NCI-H2029 treated with DMSO at 0.1 percent for 48 hours (cell line): Measurements from ENCODE around the gene SHROOM1.
"Not testable (repeated sequence)": the region's sequence is repeated elsewhere in the genome, so short reads cannot be mapped to it uniquely, and the experiment has no call there.

Source experiments
- DNase-seq: peaks from one replicate; lab custom pipeline; 2025; lab: John Stamatoyannopoulos, UW

Gene SHROOM1

GRCh38 chr5:132805872-132806271 lies 24.6 kb downstream of the SHROOM1 start:
- not testable (repeated sequence) for DNase-seq

GRCh38 chr5:132804219-132804618 lies 26.2 kb downstream of the SHROOM1 start:
- not testable (repeated sequence) for DNase-seq

DNA sequence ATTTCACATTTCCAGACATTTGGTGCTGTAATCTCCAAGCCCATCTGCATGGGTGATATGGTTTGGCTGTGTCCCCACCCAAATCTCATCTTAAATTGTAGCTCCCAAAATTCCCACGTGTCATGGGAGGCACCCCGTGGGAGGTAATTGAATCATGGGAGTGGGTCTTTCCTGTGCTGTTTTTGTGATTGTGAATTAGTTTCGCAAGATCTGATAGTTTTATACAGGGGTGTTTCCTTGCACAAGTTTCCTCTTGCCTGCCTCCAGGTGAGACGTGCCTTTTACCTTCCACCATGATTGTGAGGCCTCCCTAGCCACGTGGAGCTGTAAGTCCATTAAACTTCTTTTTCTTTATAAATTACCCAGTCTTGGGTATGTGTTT lies 27.8 kb downstream of the SHROOM1 start:
- not testable (repeated sequence) for DNase-seq

- DNase-seq: no peak
Measured at GRCh38 chr5:132802044-132802684, 28.3 kb downstream of the SHROOM1 start.

DNA sequence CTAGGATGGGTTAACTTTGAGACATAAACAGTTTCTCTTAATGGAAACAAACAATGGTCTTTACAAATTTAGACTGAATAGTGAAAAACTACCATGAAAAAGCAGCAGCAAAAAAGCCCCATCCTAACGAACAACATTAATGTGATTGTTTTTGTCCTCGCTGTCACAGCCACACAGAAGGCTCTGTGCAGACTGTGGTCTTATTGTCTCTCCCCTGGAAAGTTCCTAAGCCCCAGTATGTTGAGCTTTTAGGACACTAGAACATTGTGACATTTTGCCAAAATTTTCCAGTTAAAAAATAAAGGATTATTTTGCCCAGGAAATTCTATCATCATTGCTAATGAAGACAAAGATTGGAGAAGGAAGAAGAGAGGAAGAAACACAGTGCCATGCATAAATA lies 29.9 kb downstream of the SHROOM1 start:
- DNase-seq: no peak

DNA sequence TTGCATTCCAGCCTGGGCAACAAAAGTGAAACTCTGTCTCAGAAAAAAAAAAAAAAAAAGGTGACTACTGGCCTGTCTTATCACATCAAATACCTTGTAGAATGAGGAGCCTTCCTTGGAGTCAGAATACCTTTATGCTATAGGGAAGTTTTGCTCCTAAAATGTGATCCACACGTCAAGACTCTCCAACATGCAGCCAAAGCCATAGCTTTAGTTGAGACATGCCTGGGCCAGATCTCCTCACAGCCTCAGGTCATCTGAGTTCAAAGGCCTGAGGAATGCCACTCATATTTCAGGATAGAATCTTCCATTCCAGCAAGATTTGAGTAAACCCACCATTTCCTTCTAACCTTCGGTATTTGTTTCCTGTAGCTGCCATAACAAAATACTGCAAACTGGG lies 31.1 kb downstream of the SHROOM1 start:
- DNase-seq: no peak

- DNase-seq: no peak
Measured at GRCh38 chr5:132797651-132798050, 32.8 kb downstream of the SHROOM1 start.

- no peak for DNase-seq
Measured at GRCh38 chr5:132791026-132791425, 39.4 kb downstream of the SHROOM1 start.

- DNase-seq: no peak
Measured at GRCh38 chr5:132790201-132790865, 40.1 kb downstream of the SHROOM1 start.

GRCh38 chr5:132788990-132789886 lies 41.2 kb downstream of the SHROOM1 start:
- no peak for DNase-seq

DNA sequence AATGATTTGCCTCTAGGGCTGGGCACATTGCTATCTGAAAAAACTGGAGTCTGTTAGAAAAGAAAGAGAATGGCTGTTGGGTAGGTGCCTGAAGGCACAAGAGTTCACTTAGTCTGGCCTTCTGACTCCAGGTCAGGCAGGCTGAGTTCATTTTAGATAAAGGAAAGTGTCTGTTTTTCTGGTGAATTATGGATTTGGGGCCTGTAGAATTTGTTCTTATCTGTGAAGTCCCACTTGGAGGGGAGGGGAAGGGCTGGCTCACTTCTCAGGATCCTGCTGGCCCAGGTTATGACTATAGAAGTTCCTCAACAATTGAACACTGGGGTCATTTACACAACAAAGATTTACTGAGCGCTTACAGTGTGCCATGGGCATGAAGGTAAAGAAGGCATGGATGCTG lies 41.9 kb downstream of the SHROOM1 start:
- no peak for DNase-seq

DNA sequence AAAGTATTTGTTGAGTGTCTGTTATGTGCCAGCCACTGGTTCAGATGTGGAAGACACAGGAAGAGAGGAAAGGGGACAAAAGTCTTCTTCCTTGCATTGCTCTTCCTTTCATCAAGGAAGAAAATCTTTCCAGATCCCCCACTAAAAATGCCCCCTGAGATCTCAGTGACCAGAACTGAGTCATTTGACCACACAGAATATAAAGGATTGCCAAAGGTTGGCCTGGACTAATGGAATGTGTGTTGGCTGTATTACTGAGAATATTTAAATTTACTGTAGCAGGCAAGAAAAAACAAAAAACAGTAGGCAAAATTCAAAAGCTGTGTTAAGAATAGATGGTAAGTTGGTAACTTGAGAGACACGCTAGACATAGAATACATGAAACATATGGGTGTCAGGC lies 43.4 kb downstream of the SHROOM1 start:
- DNase-seq: no peak

DNA sequence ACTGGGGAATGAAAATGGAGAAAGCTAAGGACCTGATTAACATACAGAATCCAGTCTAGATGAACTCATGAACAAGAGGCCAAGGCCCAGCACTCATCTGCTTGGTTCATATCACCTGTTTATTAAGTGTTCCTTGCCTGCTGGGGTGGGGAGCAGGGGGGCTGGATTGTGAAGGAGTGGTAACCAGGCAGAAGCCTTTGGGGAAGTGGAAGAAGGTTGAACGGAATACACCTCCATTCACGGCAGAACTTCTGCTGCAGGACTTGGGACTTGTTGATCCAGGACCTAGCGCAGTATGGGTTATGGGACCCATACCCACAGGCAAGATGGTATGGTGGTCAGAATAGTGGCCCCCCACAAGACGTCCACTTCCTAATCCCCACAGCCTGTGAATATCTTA lies 44.6 kb downstream of the SHROOM1 start:
- DNase-seq: no peak

DNA sequence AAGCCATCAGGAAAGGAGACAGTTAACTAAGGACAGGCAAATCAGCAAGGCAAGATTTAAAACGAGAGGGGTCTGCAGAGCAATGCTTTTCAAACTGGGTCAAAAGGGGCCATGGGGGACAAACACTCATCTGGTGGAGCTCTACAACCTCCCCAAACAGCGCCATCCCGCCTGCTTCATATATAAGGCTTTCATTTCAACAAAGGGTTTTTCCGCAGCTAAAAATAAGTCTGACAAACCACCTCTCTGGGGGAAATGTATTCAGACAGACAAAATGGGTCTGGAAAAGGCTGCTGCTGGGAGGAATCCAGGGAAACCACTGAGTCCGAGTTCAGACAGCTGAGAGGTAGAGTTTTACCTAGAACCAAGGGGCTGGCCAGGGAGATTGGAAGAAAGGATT lies 45.1 kb downstream of the SHROOM1 start:
- DNase-seq: no peak

GRCh38 chr5:132782101-132782500 lies 48.3 kb downstream of the SHROOM1 start:
- DNase-seq: no peak

DNA sequence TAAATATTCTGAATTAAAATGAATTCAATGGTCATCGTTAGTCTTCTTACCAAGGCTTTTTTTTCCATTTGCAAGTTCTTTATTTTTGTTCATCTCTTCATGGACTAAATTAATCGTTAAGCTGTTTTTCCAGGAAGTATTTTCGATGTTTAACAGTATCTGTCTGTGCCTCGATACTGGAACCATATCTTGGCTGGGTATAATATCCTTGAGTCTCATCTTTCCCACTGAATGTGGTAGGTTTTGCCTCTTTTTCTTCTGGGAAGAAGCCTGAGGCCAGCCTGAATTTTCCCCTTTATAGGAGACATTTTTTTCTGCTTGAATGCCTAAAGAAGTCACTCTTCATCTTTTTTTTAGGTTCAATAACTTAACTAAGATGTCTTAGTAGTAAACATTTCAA lies 49.4 kb downstream of the SHROOM1 start:
- no peak for DNase-seq

DNA sequence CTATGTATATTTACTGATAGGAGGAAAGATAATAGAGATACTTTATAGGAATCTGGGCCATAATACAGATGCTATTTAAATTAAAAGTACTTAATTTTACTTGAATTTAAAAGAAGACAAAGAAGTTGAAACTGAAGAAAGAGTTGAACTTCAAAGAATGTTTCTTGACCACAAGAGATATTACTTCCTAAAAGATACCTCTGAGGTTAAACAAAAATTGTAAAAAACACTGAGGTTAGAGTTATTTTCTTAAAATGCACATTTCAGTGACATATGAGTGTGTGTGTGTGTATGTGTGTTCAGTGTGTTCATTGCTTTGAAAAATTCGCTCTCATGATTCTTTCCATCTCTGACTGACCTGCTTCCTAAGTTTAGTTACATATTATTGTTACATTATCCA lies 49.9 kb downstream of the SHROOM1 start:
- no peak for DNase-seq

DNA sequence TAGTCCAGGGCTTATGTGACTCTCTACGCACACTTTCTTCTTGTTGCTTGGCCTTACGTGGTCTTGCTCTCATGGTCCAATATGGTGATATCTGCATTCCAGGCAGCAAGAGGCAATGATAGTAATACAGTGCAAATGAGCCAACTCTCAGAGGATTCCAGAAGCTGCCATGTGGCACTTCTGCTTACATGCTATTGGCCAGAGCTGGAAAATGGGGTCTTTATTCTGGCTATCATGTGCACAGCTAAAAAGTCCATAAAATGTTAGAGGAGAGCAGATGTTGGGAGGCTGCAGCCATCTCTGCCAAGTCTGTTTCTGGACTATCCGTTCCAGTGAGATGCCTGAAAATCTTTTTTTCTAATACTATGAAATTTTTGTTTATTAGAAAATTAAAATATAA lies 50.5 kb downstream of the SHROOM1 start:
- no peak for DNase-seq

DNA sequence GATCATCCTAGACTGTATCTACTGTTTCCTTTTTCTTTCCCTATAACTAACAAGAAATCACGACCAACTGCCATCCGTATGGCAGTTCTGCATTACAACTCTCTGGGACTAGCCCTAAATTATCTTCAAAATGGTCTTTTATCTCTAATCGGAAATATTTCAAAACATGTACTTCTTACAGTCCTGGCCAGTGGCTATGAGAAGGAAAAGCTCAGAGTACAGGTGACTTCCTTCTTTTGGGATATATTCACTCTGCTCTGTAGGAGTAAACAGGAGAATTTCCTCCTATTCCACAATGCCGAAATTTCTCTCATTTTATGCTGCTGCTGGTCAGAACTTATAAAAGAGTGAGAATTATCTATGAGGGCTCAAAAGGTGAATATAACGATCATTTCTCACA lies 51.6 kb downstream of the SHROOM1 start:
- no peak for DNase-seq

DNA sequence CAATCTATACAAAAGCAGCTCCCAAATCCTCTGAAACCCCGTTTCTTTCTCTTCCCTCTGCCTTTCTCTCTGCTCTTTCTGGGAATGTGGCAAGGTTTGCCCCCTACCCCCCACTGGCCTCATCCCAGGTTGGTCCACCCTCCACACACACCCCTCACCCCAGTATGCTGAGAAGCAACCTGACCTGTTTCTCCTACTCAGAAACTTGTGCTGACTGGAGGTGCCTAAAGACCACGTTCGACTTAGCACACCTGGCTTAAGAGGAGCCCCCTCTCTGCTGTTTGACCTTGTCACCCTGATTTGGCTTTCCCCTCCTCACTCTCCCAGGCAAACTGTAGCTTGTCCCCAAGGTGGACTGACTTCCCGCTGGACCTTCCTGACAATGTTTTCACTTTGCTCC lies 52.3 kb downstream of the SHROOM1 start:
- DNase-seq: no peak

DNA sequence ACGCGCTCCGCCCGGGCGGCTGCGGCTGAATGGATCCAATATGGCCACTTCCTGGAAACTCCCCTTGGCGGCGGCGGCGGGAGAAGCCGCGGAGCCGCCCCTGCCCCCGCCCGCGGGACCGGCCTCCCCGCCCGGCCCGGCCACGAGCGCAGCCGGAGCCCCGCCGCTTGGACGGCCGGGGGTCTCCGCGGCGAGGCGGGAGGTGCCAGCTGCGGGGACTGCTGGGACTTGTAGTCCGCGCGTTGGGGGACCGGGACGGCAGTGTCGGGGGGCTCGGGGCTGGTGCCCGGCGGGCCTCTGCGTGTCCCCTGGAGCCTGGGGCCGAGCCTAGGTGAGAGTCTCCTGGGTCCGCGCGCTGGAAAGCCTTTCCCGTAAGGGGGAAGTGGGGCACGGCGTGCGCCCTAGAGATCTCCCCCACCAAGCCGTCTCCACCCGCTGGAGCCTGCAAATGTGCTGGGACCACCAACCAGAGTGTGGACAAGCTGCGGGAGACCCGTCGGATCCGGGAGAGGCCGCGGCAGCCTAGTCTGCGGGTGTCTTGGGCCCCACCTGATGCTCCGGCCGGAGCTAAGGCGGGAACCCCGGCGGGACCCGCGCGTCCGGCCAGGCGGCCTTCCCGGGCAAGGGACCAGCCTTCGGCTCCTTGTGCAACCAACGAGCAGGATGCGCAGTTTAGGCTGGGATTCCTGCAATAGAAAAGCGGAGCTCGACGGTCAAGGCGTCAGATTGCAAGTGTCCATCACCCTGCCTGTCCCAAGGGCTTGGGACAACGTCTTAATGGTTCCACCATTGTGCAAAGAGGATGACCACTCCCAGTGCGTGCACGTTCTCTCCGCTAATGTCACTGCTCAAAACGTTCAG lies 53.0 kb downstream of the SHROOM1 start, which contains the start of gene SEPTIN8:
TSS of gene SEPTIN8 (minus strand) at position 31 of the 861 bp plus-strand sequence. CDS start 102 bp downstream, outside the sequence.
- no peak for DNase-seq

DNA sequence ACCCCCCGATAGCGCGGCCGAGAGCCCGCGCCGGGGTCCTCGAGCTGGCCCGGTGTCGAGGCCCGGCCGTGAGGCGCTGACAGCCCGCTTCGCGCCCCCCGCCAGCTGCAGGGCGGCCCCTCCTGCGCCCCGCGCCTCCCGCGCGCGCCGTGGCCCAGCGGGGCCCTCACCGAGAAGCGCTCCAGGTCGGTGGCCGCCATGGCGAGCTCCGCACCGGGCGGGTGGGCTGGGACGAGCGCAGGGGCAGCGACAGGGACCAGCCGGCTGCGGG lies 53.6 kb downstream of the SHROOM1 start:
- DNase-seq: no peak
